HepG2 (cell line): ENCODE measurements around the gene LAMP1. TPM values are rescaled to one million over a fixed set of nuclear protein-coding genes. Genes with fewer than 3 reads are reported as not detected.

ENCODE experiments used
- BRD4 ChIP-seq: sonication (generic); formaldehyde crosslinking; IDR thresholded peaks from 2 replicates; pipeline ENCODE4 v1.4.0; 2020; ENCODE audit warnings: missing genetic modification reagents
- CBX2 ChIP-seq, 2 experiments: fragments of 200-600 bp in 1 of 2; sonication (generic); formaldehyde crosslinking in 1 of 2; IDR thresholded peaks; 2 replicates each; pipeline versions ENCODE4 v1.7.0 to v1.8.1; 2018 to 2022; ENCODE audit warnings: low read depth in 2 of 2, low read length in 1 of 2, mild to moderate bottlenecking in 1 of 2, missing genetic modification reagents in 1 of 2
- KDM3A ChIP-seq: IDR thresholded peaks from 2 replicates; pipeline ENCODE4 v1.6.1; 2018; ENCODE audit warnings: low read depth, missing compliant biosample characterization
- SIX1 ChIP-seq: sonication (generic); formaldehyde crosslinking; IDR thresholded peaks from 2 replicates; pipeline ENCODE4 v1.4.0; 2020; ENCODE audit warnings: missing genetic modification reagents, borderline replicate concordance
- SNAPC4 ChIP-seq: sonication (generic); formaldehyde crosslinking; IDR thresholded peaks from 2 replicates; pipeline ENCODE4 v1.4.0; 2020; ENCODE audit warnings: mild to moderate bottlenecking, missing genetic modification reagents
- ZBTB25 ChIP-seq: IDR thresholded peaks from 2 replicates; pipeline ENCODE4 v1.6.1; 2018; ENCODE audit warnings: missing genetic modification reagents
- ZFP36 ChIP-seq: fragments of 150-350 bp; IDR thresholded peaks from 2 replicates; pipeline ENCODE4 v1.6.1; 2018; ENCODE audit warnings: borderline replicate concordance, low read length, low read depth; ENCODE audit not compliant: partially characterized antibody
- ZNF280D ChIP-seq: sonication (generic); formaldehyde crosslinking; IDR thresholded peaks from 2 replicates; pipeline ENCODE4 v1.5.1; 2020; ENCODE audit warnings: mild to moderate bottlenecking, missing genetic modification reagents
- ZNF296 ChIP-seq: sonication (generic); formaldehyde crosslinking; conservative IDR thresholded peaks from 2 replicates; pipeline ENCODE4 v1.5.0; 2020; ENCODE audit warnings: mild to moderate bottlenecking, missing genetic modification reagents
- ZNF407 ChIP-seq: sonication (generic); formaldehyde crosslinking; IDR thresholded peaks from one replicate; pipeline ENCODE4 v1.5.1; 2020; ENCODE audit warnings: mild to moderate bottlenecking, missing genetic modification reagents; ENCODE audit errors: not compliant biosample characterization
- ZNF792 ChIP-seq: IDR thresholded peaks from 2 replicates; pipeline ENCODE4 v1.6.1; 2016
- polyA plus RNA-seq, 8 experiments: library from polyadenylated mRNA; depleted of rRNA in 3 of 8; stranded (reverse) in 7 of 8; unstranded in 1 of 8; fragments of >200 nt; fragmentation: Illumina TruSeq in 4 of 8; extraction: Trizol in 4 of 8; gene quantifications; 2 replicates each; pipeline versions ENCODE4 v1.2.1 to v1.2.3, GENCODE V29; 2011 to 2016; ENCODE audit warnings: low read depth in 4 of 8, missing spikeins in 1 of 8, mixed read lengths in 1 of 8; ENCODE audit not compliant: insufficient read depth in 1 of 8
- total RNA-seq, 5 experiments: library from RNA; depleted of rRNA; stranded (reverse); fragments of >200 nt; fragmentation: Illumina TruSeq; extraction: Trizol; gene quantifications; 2 replicates each; pipeline ENCODE4 v1.2.3, GENCODE V29; 2016; ENCODE audit warnings: low read depth in 1 of 5

The LAMP1 gene
- total and polyA plus RNA-seq, 2 of the 13 experiments (the other 11 are each of a cell fraction or from before 2014, with no cell fraction given): 103 to 112 TPM

- TF ChIP-seq ZNF407 (CRISPR knock-in tag): peak; percentile 83
- peak; percentile 98 for TF ChIP-seq BRD4 (CRISPR knock-in tag)
- no peak for TF ChIP-seq CBX2 (IDR thresholded peaks at IDR 0.05; ENCODE audit: low read depth, low read length)
- TF ChIP-seq CBX2 (CRISPR knock-in tag; IDR thresholded peaks at IDR 0.05; ENCODE audit: low read depth): no peak
- peak; percentile 97 for TF ChIP-seq ZBTB25 (CRISPR knock-in tag)
- TF ChIP-seq KDM3A (CRISPR knock-in tag): peak; percentile 95
- 0 out of 2 replicates have a peak, but pooled peaks have one; percentile 42 for TF ChIP-seq ZNF280D (CRISPR knock-in tag)
- no peak for TF ChIP-seq ZFP36
- TF ChIP-seq ZNF296: no peak
- TF ChIP-seq SNAPC4: 0 out of 2 replicates have a peak, but pooled peaks have one; percentile 37
- TF ChIP-seq SIX1 (CRISPR knock-in tag): peak; percentile 25; the same call in 1 of the 2 replicates
- TF ChIP-seq ZNF792 (CRISPR knock-in tag): peak; percentile 93
Measured at GRCh38 chr13:113296823-113297369, at the start of gene LAMP1 (continued).
